ENCODE data around the gene PNPLA7. TPM values are rescaled to one million over a fixed set of nuclear protein-coding genes. Genes with fewer than 3 reads are reported as not detected.

Gene PNPLA7
- total RNA-seq, 2 experiments from 2014 or later: 1.5 to 10.2 TPM

- TF ChIP-seq EZH2phosphoT487 (IDR thresholded peaks at IDR 0.05; ENCODE audit: borderline replicate concordance, low read depth, low read length) (no peak), CTCF (conservative IDR thresholded peaks at IDR 0.05; ENCODE audit: low read length) (no peak)
- no peaks in the 10 kb centered on the region for H3K79me2 ChIP-seq (ENCODE audit: insufficient read depth, low read depth, low read length)
- peaks cover 46% of the 10 kb centered on the region for H3K4me1 ChIP-seq (ENCODE audit: insufficient read depth, low read length, poor library complexity, severe bottlenecking)
- intact Hi-C loops (cut with micrococcal nuclease; ENCODE audit: unreplicated experiment): no loop called here
- H3K27ac ChIP-seq (ENCODE audit: low read depth, low read length, poor library complexity, severe bottlenecking): no peak overlapping the region
- no peak overlapping the region for H2AFZ ChIP-seq (ENCODE audit: low read length)
- no peaks in the 10 kb centered on the region for H3K9me2 ChIP-seq (ENCODE audit: insufficient read depth, low read length)
- ChIA-PET CTCF (ENCODE audit: unreplicated experiment) (no interaction called here), POLR2A (no interaction called here)
- BruUV-seq (replicated peaks): no TSS peak
- peak overlapping the region; percentile 93; the same call in 1 of the 2 replicates for H3K4me2 ChIP-seq (ENCODE audit: low read length)
- peaks cover 4% of the 10 kb centered on the region; the same call in 1 of the 2 replicates for H3K36me3 ChIP-seq (ENCODE audit: insufficient read depth, low read length)
- H4K20me1 ChIP-seq (ENCODE audit: insufficient read depth, low read length): no peaks in the 10 kb centered on the region
- peak overlapping the region; percentile 77 for H3K4me3 ChIP-seq (ENCODE audit: low read depth, low read length, poor library complexity, severe bottlenecking)
- no peak for DNase-seq (ENCODE audit: low spot score)
- no peaks in the 10 kb centered on the region for H3K9me3 ChIP-seq (ENCODE audit: low read length)
Measured at GRCh38 chr9:137457406-137458193, 92.6 kb downstream of the PNPLA7 start.

- Histone ChIP-seq H3K4me2 (ENCODE audit: low read length) (no peak overlapping the region), H4K20me1 (ENCODE audit: insufficient read depth, low read length) (no peaks in the 10 kb centered on the region), H3K27ac (ENCODE audit: low read depth, low read length, poor library complexity, severe bottlenecking) (no peak overlapping the region), H3K9me3 (ENCODE audit: low read length) (no peaks in the 10 kb centered on the region), H3K4me3 (ENCODE audit: low read depth, low read length, poor library complexity, severe bottlenecking) (no peak overlapping the region), H2AFZ (ENCODE audit: low read length) (no peak overlapping the region), H3K9me2 (ENCODE audit: insufficient read depth, low read length) (no peaks in the 10 kb centered on the region), H3K79me2 (ENCODE audit: insufficient read depth, low read depth, low read length) (no peaks in the 10 kb centered on the region), H3K36me3 (ENCODE audit: insufficient read depth, low read length) (peaks cover 8% of the 10 kb centered on the region; the same call in 1 of the 2 replicates), H3K4me1 (ENCODE audit: insufficient read depth, low read length, poor library complexity, severe bottlenecking) (peaks cover 40% of the 10 kb centered on the region)
- ChIA-PET POLR2A (no interaction called here), CTCF (ENCODE audit: unreplicated experiment) (no interaction called here)
- intact Hi-C loops (cut with micrococcal nuclease; ENCODE audit: unreplicated experiment): no loop called here
- TF ChIP-seq CTCF (conservative IDR thresholded peaks at IDR 0.05; ENCODE audit: low read length): no peak
- no peak for TF ChIP-seq EZH2phosphoT487 (IDR thresholded peaks at IDR 0.05; ENCODE audit: borderline replicate concordance, low read depth, low read length)
- no peak for DNase-seq (ENCODE audit: low spot score)
- no TSS peak for BruUV-seq (replicated peaks)
Measured at GRCh38 chr9:137456864-137457405, 93.3 kb downstream of the PNPLA7 start.
